ENCODE data around the gene TAF15.

DNA sequence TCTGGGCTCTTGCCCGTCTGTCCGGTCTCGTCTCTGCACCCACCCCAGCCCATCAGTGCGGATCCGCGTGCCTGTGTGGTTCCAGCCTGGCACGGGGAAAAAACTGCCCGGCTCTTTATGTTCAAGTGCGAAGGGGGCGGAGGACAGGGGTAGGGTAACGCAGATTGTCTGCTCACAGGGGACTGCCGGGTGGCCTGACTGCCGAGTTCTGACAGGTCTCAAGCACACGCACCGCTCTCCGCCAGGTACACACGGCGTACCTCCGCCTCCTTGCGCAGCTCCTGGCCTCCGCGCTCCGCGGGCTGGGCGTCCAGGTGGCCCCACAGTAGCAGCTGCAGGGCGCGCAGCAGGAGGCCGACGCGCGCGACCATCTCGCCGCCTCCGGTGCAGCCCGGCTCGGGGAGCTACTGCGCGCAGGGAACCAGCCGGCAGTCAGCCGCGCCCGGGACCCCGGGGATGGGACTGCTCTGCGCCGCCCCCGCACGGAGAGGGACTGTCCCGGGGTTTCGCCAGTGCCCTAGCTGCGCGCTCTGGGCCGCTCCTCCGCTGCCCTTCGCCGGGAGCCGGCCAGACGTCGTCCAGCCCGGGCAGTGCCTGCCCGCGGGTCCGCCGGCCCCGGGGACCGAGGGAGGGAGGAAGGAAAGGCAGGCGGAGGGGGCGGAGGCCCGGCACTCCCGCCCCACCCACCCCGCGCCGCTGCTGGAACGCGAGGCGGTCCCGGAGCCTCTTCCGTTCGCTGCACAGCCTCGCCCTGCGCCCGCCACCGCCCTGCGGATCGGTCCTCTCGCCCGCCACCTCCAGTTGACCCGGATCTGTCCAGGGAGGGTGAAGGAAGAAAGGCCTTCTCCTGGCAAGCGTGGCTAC, 14.0 kb upstream of the TAF15 start, which contains the start of gene MMP28:
- no peak for TF ChIP-seq EZH2 (IDR thresholded peaks at IDR 0.05; ENCODE audit: borderline replicate concordance, insufficient read depth, low read depth, low read length, poor library complexity, severe bottlenecking)
- TF ChIP-seq, protein P1, sequence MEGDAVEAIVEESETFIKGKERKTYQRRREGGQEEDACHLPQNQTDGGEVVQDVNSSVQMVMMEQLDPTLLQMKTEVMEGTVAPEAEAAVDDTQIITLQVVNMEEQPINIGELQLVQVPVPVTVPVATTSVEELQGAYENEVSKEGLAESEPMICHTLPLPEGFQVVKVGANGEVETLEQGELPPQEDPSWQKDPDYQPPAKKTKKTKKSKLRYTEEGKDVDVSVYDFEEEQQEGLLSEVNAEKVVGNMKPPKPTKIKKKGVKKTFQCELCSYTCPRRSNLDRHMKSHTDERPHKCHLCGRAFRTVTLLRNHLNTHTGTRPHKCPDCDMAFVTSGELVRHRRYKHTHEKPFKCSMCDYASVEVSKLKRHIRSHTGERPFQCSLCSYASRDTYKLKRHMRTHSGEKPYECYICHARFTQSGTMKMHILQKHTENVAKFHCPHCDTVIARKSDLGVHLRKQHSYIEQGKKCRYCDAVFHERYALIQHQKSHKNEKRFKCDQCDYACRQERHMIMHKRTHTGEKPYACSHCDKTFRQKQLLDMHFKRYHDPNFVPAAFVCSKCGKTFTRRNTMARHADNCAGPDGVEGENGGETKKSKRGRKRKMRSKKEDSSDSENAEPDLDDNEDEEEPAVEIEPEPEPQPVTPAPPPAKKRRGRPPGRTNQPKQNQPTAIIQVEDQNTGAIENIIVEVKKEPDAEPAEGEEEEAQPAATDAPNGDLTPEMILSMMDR (IDR thresholded peaks at IDR 0.05): no peak

Data from B cell (primary cell).